NB4 (cell line): Measurements from ENCODE around the gene ROBO1.

ENCODE experiments used
- MYC ChIP-seq: IDR thresholded peaks from 2 replicates; pipeline ENCODE4 v1.6.1; 2011; ENCODE audit warnings: low read depth, low read length
- POLR2A ChIP-seq: IDR thresholded peaks from 2 replicates; pipeline ENCODE4 v1.6.1; 2011; ENCODE audit warnings: mild to moderate bottlenecking; ENCODE audit not compliant: insufficient read length; ENCODE audit errors: extremely low read depth
- TF ChIP-seq, protein P1 (sequence below): IDR thresholded peaks from one replicate; pipeline ENCODE4 v1.5.1; 2012; ENCODE audit warnings: low read depth, low read length

DNA sequence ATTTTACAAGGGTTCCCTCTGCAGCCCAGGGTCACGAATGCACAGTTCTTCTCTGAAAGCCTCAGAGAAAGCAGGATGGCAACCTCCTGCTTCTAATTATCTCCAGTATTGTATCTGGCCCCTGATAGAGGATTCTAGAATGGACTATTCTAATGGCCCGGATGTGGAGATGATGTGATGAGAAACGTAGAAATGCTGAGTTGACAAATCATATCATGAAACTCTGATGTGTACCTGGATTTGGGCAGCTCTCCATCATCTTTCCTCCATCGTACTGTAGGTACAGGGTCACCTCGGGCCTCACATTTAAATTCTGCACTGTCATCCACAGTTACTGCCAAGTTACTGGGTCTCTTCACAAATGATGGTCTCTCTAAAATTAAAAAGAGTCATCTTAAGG lies 1050.8 kb downstream of the ROBO1 start:
- no peak for TF ChIP-seq POLR2A
- no peak for TF ChIP-seq MYC
- TF ChIP-seq, protein P1, sequence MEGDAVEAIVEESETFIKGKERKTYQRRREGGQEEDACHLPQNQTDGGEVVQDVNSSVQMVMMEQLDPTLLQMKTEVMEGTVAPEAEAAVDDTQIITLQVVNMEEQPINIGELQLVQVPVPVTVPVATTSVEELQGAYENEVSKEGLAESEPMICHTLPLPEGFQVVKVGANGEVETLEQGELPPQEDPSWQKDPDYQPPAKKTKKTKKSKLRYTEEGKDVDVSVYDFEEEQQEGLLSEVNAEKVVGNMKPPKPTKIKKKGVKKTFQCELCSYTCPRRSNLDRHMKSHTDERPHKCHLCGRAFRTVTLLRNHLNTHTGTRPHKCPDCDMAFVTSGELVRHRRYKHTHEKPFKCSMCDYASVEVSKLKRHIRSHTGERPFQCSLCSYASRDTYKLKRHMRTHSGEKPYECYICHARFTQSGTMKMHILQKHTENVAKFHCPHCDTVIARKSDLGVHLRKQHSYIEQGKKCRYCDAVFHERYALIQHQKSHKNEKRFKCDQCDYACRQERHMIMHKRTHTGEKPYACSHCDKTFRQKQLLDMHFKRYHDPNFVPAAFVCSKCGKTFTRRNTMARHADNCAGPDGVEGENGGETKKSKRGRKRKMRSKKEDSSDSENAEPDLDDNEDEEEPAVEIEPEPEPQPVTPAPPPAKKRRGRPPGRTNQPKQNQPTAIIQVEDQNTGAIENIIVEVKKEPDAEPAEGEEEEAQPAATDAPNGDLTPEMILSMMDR = no peak
